Measurements from ENCODE around the gene PARP2.

The PARP2 gene

DNA sequence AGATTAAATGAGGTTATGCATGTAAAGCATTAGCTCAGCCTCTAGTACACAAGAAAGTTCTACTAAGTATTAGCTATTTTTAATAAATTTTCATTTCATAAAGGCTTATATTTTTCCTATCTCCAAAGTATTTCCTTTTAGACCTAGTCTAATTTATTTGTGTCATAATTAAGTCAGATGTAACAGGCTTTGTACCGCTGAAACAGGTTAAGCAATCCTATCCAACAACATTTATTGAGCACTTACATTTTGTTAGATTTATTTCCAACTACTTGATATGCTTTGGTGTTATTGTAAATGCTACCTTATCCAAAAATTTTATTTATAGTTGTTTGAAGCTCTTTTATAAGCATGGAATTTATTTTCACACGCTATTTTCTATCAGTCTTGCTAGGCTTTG is 1.8 kb upstream of the PARP2 start:
- Histone ChIP-seq H2AFZ (ENCODE audit: low read depth) (peak overlapping the region; percentile 73; the same call in 1 of the 2 replicates), H3K4me1 (ENCODE audit: low read depth, poor library complexity, severe bottlenecking) (peaks cover 11% of the 10 kb centered on the region), H3K79me2 (ENCODE audit: insufficient read depth, low read depth) (no peaks in the 10 kb centered on the region; the same call in 1 of the 2 replicates), H3K36me3 (ENCODE audit: insufficient read depth) (no peaks in the 10 kb centered on the region), H3K4me3 (IDR thresholded peaks at IDR 0.05; ENCODE audit: insufficient read depth, low read depth, low read length) (no peak overlapping the region), H3K27me3 (ENCODE audit: insufficient read depth, low read depth) (no peaks in the 10 kb centered on the region), H3K9ac (peak overlapping the region; percentile 62; the same call in 1 of the 2 replicates), H3K4me2 (peak overlapping the region; percentile 79), H3K27ac (peak overlapping the region; percentile 73; the same call in 1 of the 2 replicates), H4K20me1 (ENCODE audit: insufficient read depth) (no peaks in the 10 kb centered on the region)
- no peak for TF ChIP-seq CTCF (conservative IDR thresholded peaks at IDR 0.05; ENCODE audit: low read depth, low read length)

GRCh38 chr14:20343862-20344220 is 406 bp downstream of the PARP2 start:
- Histone ChIP-seq H2AFZ (ENCODE audit: low read depth) (peak overlapping the region; percentile 79), H3K4me1 (ENCODE audit: low read depth, poor library complexity, severe bottlenecking) (peaks cover 11% of the 10 kb centered on the region), H3K27ac (peak overlapping the region; percentile 68), H3K4me3 (IDR thresholded peaks at IDR 0.05; ENCODE audit: insufficient read depth, low read depth, low read length) (no peak overlapping the region), H3K4me2 (peak overlapping the region; percentile 93), H3K36me3 (ENCODE audit: insufficient read depth) (no peaks in the 10 kb centered on the region), H3K79me2 (ENCODE audit: insufficient read depth, low read depth) (no peaks in the 10 kb centered on the region; the same call in 1 of the 2 replicates), H4K20me1 (ENCODE audit: insufficient read depth) (no peaks in the 10 kb centered on the region), H3K9ac (peak overlapping the region; percentile 86), H3K27me3 (ENCODE audit: insufficient read depth, low read depth) (no peaks in the 10 kb centered on the region)
- TF ChIP-seq CTCF (conservative IDR thresholded peaks at IDR 0.05; ENCODE audit: low read depth, low read length), result no peak

DNA sequence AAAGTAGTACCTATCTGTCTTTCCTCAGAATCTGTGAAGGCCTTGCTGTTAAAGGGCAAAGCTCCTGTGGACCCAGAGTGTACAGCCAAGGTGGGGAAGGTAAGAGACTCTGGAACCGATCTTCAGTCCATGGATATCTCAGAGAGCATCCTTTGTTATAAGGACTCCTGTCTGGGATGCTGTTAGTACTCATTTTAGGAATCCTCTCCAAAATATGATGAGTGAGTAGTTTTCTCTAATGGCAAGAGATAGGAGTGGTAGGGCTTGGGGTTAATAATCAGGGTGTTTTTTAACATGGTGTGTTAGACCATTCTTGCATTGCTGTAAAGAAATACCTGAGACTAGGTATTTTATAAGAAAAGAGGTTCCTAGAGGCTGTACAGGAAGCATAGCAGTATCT is 1.9 kb downstream of the PARP2 start:
- Histone ChIP-seq H3K27me3 (ENCODE audit: insufficient read depth, low read depth) (no peaks in the 10 kb centered on the region), H3K27ac (no peak overlapping the region), H3K4me2 (no peak overlapping the region), H3K4me3 (IDR thresholded peaks at IDR 0.05; ENCODE audit: insufficient read depth, low read depth, low read length) (no peak overlapping the region), H3K79me2 (ENCODE audit: insufficient read depth, low read depth) (no peaks in the 10 kb centered on the region; the same call in 1 of the 2 replicates), H3K4me1 (ENCODE audit: low read depth, poor library complexity, severe bottlenecking) (peaks cover 11% of the 10 kb centered on the region), H2AFZ (ENCODE audit: low read depth) (no peak overlapping the region), H4K20me1 (ENCODE audit: insufficient read depth) (no peaks in the 10 kb centered on the region), H3K36me3 (ENCODE audit: insufficient read depth) (no peaks in the 10 kb centered on the region), H3K9ac (no peak overlapping the region)
- no peak for TF ChIP-seq CTCF (conservative IDR thresholded peaks at IDR 0.05; ENCODE audit: low read depth, low read length)

DNA sequence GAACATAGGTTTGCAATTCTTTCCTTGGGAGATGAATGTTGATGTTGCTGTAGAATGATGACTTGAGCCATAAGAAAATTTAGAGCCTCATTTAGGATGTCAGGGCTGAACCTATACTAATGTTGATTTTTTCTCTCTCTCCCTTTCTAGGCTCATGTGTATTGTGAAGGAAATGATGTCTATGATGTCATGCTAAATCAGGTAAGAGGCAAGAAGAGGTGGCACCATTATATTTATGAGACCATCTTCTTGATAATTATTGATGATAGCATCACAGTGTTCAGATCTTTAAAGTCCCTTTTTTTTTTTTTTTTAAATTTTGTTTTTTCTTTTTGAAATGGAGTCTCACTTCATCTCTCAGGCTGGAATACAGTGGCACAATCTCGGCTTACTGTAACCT is 3.3 kb downstream of the PARP2 start:
- no peaks in the 10 kb centered on the region for H3K36me3 ChIP-seq (ENCODE audit: insufficient read depth)

More for the DNA sequence above, 3.3 kb downstream of the PARP2 start:
- H3K9ac ChIP-seq, result no peak overlapping the region
- H3K27ac ChIP-seq, result no peak overlapping the region
- no peak overlapping the region for H3K4me3 ChIP-seq (IDR thresholded peaks at IDR 0.05; ENCODE audit: insufficient read depth, low read depth, low read length)
- TF ChIP-seq CTCF (conservative IDR thresholded peaks at IDR 0.05; ENCODE audit: low read depth, low read length), result no peak
- peaks cover 6% of the 10 kb centered on the region for H3K4me1 ChIP-seq (ENCODE audit: low read depth, poor library complexity, severe bottlenecking)
- no peaks in the 10 kb centered on the region; the same call in 1 of the 2 replicates for H3K79me2 ChIP-seq (ENCODE audit: insufficient read depth, low read depth)
- no peak overlapping the region for H3K4me2 ChIP-seq
- no peaks in the 10 kb centered on the region for H3K27me3 ChIP-seq (ENCODE audit: insufficient read depth, low read depth)
- no peaks in the 10 kb centered on the region for H4K20me1 ChIP-seq (ENCODE audit: insufficient read depth)
- H2AFZ ChIP-seq (ENCODE audit: low read depth), result no peak overlapping the region
